PC-3 (cell line): Measurements from ENCODE around the gene C22orf15. TPM values are rescaled to one million over a fixed set of nuclear protein-coding genes. Genes with fewer than 3 reads are reported as not detected.
A peak's percentile ranks its signal among the peaks of the same experiment; 100 is the strongest.

Source experiments
- ATAC-seq: fragments of 200-7000 bp; cut with Tn5 transposase; 2 replicates; pipeline ENCODE4 v1.9.1; 2020; ENCODE audit warnings: mild to moderate bottlenecking, moderate library complexity
- BruUV-seq: library from RNA; stranded (reverse); fragments of 400-500 nt; replicated peaks from 2 replicates; lab custom pipeline; 2021; lab: Mats Ljungman, UMichigan
- CTCF ChIA-PET: fragments of 300-600 bp; sonication (Branson Sonifier 250); formaldehyde crosslinking; loops from one replicate; lab custom pipeline; 2022; ENCODE audit warnings: antibody characterized with exemption; lab: Charles Lee
- POLR2A ChIA-PET: fragments of 300-600 bp; sonication (Branson Sonifier 250); formaldehyde crosslinking; loops from one replicate; lab custom pipeline; 2022; ENCODE audit warnings: antibody characterized with exemption; ENCODE audit not compliant: unreplicated experiment; lab: Charles Lee
- DNase-seq: peaks from one replicate; pipeline ENCODE4 v3.0.0-alpha.2; 2015
- H2AFZ ChIP-seq: fragments of 300-600 bp; sonication (generic); 2 replicates; pipeline ENCODE4 v1.6.0; 2016; ENCODE audit warnings: antibody characterized with exemption, low read length
- H3F3A ChIP-seq: fragments of 300-600 bp; sonication (generic); one replicate; pipeline ENCODE4 v1.6.0; 2017; ENCODE audit warnings: antibody characterized with exemption, low read length, control low read depth, mild to moderate bottlenecking; ENCODE audit not compliant: unreplicated experiment
- H3K27ac ChIP-seq: fragments of 300-600 bp; sonication (generic); 2 replicates; pipeline ENCODE4 v1.5.1; 2016; ENCODE audit warnings: mild to moderate bottlenecking, low read length
- H3K27me3 ChIP-seq: fragments of 300-600 bp; sonication (generic); 2 replicates; pipeline ENCODE4 v1.6.1; 2016; ENCODE audit warnings: low read length, mixed read lengths
- H3K36me3 ChIP-seq: fragments of 300-600 bp; sonication (generic); 2 replicates; pipeline ENCODE4 v1.6.1; 2016; ENCODE audit warnings: low read depth, mixed run types, low read length, mixed read lengths
- H3K4me1 ChIP-seq: fragments of 300-600 bp; sonication (generic); 2 replicates; pipeline ENCODE4 v1.5.1; 2016; ENCODE audit warnings: low read length; ENCODE audit not compliant: insufficient read depth
- H3K4me2 ChIP-seq: fragments of 300-600 bp; sonication (generic); 2 replicates; pipeline ENCODE4 v1.6.0; 2016; ENCODE audit warnings: low read length
- H3K4me3 ChIP-seq: fragments of 300-600 bp; sonication (generic); 2 replicates; pipeline ENCODE4 v1.5.1; 2016; ENCODE audit warnings: mild to moderate bottlenecking, low read length, mixed read lengths
- H3K79me2 ChIP-seq: fragments of 300-600 bp; sonication (generic); 2 replicates; pipeline ENCODE4 v1.6.1; 2017; ENCODE audit warnings: low read length, mixed read lengths
- H3K9ac ChIP-seq: fragments of 300-600 bp; sonication (generic); 2 replicates; pipeline ENCODE4 v1.6.0; 2016; ENCODE audit warnings: mild to moderate bottlenecking, low read length
- H3K9me2 ChIP-seq: fragments of 300-600 bp; sonication (generic); replicated peaks from 2 replicates; pipeline ENCODE4 v1.6.1; 2016; ENCODE audit warnings: mixed run types, low read length, mixed read lengths
- H3K9me3 ChIP-seq: fragments of 300-600 bp; sonication (generic); 2 replicates; pipeline ENCODE4 v1.6.1; 2016; ENCODE audit warnings: low read length, mixed read lengths
- H4K20me1 ChIP-seq: fragments of 300-600 bp; sonication (generic); 2 replicates; pipeline ENCODE4 v1.6.1; 2016; ENCODE audit warnings: low read length, mixed read lengths
- EZH2 ChIP-seq: fragments of 300-600 bp; sonication (generic); IDR thresholded peaks from one replicate; pipeline ENCODE4 v1.6.1; 2017; ENCODE audit warnings: antibody characterized with exemption, mild to moderate bottlenecking, low read length; ENCODE audit not compliant: unreplicated experiment
- EZH2phosphoT487 ChIP-seq: fragments of 300-600 bp; sonication (generic); IDR thresholded peaks from 2 replicates; pipeline ENCODE4 v1.6.1; 2018; ENCODE audit warnings: mild to moderate bottlenecking, antibody characterized with exemption, low read length, borderline replicate concordance
- intact Hi-C: fragments of 100-400 bp; cut with micrococcal nuclease; formaldehyde crosslinking; loops from 2 replicates; pipeline ENCODE4 v1.9.0; 2023
- total RNA-seq: library from RNA; depleted of rRNA; stranded (reverse); fragments of >200 nt; gene quantifications from 2 replicates; pipeline ENCODE4 v1.2.3, GENCODE V29; 2014
- TF ChIP-seq, protein P1 (sequence below): fragments of 300-600 bp; sonication (generic); conservative IDR thresholded peaks from 2 replicates; pipeline ENCODE4 v1.5.1; 2017; ENCODE audit warnings: antibody characterized with exemption, low read depth, mild to moderate bottlenecking, low read length

The C22orf15 gene
- total RNA-seq, 1 experiment from 2014 or later: not detected

DNA sequence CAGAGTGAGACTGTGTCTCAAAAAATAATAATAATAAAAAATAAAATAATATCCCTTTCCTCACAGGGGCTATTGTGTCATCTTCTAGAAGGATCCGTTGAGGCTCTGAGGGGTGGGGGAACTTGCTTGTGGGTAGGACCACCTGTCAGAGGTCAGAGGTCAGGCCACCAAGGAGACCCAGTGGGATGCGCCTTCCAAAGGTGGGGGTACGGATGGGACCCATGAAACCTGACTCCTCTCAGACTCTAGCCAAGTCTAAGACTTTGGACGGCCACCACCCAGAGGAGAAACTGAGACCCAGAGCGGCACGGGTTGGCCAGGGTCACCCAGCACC is 9.5 kb downstream of the C22orf15 start:
- H3K9me3 ChIP-seq: no peaks in the 10 kb centered on the region
- H3K27ac ChIP-seq: no peak overlapping the region
- CTCF ChIA-PET: interaction anchor here (0.7 kb wide), 1 partner anchor 85 kb away, joined by 4 read pairs; the partner anchor contains the start of gene SLC2A11
- no peaks in the 10 kb centered on the region for H3F3A ChIP-seq
- intact Hi-C loops: no loop called here
- no peak overlapping the region for H3K9ac ChIP-seq
- no peaks in the 10 kb centered on the region for H3K36me3 ChIP-seq
- H3K4me2 ChIP-seq: peak overlapping the region; percentile 76
- POLR2A ChIA-PET: interaction anchor here (0.6 kb wide), 1 partner anchor 238 kb away, joined by 3 read pairs; no protein-coding TSS in a partner anchor
- DNase-seq: no peak
- H4K20me1 ChIP-seq: no peaks in the 10 kb centered on the region
- no peak for ATAC-seq
- peak overlapping the region; percentile 58 for H3K4me3 ChIP-seq
- H3K9me2 ChIP-seq: no peaks in the 10 kb centered on the region
- no peaks in the 10 kb centered on the region for H3K27me3 ChIP-seq
- peak overlapping the region; percentile 76 for H2AFZ ChIP-seq
- no TSS peak for BruUV-seq
- peaks cover 11% of the 10 kb centered on the region for H3K79me2 ChIP-seq
- no peaks in the 10 kb centered on the region; the same call in 1 of the 2 replicates for H3K4me1 ChIP-seq
- TF ChIP-seq EZH2 (no peak), EZH2phosphoT487 (no peak)
- TF ChIP-seq, protein P1, sequence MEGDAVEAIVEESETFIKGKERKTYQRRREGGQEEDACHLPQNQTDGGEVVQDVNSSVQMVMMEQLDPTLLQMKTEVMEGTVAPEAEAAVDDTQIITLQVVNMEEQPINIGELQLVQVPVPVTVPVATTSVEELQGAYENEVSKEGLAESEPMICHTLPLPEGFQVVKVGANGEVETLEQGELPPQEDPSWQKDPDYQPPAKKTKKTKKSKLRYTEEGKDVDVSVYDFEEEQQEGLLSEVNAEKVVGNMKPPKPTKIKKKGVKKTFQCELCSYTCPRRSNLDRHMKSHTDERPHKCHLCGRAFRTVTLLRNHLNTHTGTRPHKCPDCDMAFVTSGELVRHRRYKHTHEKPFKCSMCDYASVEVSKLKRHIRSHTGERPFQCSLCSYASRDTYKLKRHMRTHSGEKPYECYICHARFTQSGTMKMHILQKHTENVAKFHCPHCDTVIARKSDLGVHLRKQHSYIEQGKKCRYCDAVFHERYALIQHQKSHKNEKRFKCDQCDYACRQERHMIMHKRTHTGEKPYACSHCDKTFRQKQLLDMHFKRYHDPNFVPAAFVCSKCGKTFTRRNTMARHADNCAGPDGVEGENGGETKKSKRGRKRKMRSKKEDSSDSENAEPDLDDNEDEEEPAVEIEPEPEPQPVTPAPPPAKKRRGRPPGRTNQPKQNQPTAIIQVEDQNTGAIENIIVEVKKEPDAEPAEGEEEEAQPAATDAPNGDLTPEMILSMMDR: no peak

DNA sequence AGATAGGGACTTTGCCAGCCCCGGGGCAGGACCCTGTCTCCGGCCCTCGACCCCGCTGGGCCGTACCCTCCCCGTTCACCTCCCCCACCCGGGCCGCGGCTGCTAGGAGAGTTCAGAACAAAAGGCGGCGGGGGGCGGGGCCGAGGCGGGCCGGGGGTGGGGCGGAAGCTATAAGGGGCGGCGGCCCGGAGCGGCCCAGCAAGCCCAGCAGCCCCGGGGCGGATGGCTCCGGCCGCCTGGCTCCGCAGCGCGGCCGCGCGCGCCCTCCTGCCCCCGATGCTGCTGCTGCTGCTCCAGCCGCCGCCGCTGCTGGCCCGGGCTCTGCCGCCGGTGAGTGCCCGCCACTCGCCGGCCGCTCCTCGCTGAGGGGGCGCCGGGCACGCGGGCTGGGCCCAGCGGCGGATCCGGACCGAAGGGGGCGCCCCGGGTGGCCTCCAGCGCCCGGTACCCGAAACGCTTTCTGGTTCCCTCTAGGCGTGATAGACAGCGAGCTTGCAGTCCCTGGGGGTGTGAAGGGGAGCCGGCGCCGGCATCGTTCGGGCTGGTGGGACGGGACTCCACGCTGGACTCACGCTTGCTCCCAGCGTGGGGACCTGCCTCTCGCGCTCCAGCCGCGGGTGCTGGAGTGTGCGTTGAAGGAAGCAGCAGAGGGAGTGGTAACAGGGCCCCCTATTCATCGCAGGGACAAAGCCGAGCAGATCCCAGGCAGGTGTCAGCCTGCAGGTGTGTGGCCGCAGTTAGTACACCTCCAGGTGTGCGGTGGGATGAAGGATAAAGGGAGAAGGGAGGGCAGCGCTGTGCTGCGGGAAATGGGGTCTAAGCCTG is 10.1 kb downstream of the C22orf15 start, which contains the start of gene MMP11:
TSS of gene MMP11 (plus strand) at position 201 of the 825 bp plus-strand sequence. CDS start at position 223, 22 bp downstream.
- H3F3A ChIP-seq: no peaks in the 10 kb centered on the region
- H3K4me2 ChIP-seq: peak within 1 kb of the TSS; percentile 85
- no peaks in the 10 kb centered on the region for H3K36me3 ChIP-seq
- peak within 1 kb of the TSS; percentile 76 for H2AFZ ChIP-seq
- ChIA-PET CTCF (interaction anchor here (0.7 kb wide), 1 partner anchor 85 kb away, joined by 4 read pairs; the partner anchor contains the start of gene SLC2A11), POLR2A (interaction anchor here (0.6 kb wide), 1 partner anchor 238 kb away, joined by 3 read pairs; no protein-coding TSS in a partner anchor)
- ATAC-seq (peak; percentile 42), DNase-seq (peak; percentile 29)
- H3K4me3 ChIP-seq: peak within 1 kb of the TSS; percentile 62
- intact Hi-C loops: no loop called here
- BruUV-seq: no TSS peak
- no peak within 1 kb of the TSS for H3K9ac ChIP-seq
- peaks cover 7% of the 10 kb centered on the region for H3K79me2 ChIP-seq
- no peaks in the 10 kb centered on the region for H4K20me1 ChIP-seq
- no peaks in the 10 kb centered on the region; the same call in 1 of the 2 replicates for H3K4me1 ChIP-seq
- no peaks in the 10 kb centered on the region for H3K9me3 ChIP-seq
- no peaks in the 10 kb centered on the region for H3K9me2 ChIP-seq
- TF ChIP-seq, protein P1: no peak
- TF ChIP-seq EZH2 (no peak), EZH2phosphoT487 (no peak)
- no peaks in the 10 kb centered on the region for H3K27me3 ChIP-seq
- H3K27ac ChIP-seq: no peak within 1 kb of the TSS
